ENCODE results near the gene RADIL. TPM values are rescaled to one million over a fixed set of nuclear protein-coding genes. Genes with fewer than 3 reads are reported as not detected.
A peak's percentile ranks its signal among the peaks of the same experiment; 100 is the strongest.

The RADIL gene
- total and polyA plus RNA-seq, 4 donors = 0.25 to 15.0 (median 7.5) TPM

DNA sequence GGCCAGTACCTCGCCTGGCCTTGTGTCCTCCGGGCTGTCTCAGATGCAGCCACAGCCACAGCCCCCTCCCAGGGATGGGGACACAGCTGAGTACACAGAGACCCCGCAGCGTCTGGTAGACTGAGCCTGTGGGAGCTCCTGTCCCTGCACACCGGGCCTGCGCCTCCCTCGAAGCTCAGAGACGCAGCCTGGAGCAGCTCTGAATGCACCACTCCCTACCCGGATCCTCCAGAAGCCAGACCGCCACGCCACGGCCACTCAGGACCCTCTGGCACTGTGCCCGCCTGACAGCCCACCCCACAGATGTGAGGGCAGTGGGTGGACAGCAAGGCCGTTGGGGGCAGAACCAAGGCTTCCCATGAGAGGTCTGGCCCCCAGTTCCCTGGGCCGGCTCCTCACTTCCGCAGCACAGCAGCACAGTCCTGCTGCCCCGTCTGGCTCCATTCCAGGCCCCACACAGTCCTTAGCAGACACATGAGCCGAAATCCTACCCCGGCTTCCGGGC lies 62.5 kb downstream of the RADIL start:
- Histone ChIP-seq H3K4me1 (ENCODE audit: control insufficient read depth in 1 of 2, insufficient read depth in 2 of 2, low read length in 2 of 2) (no peaks in the 10 kb centered on the region), H3K9me3 (ENCODE audit: control insufficient read depth, low read length) (no peaks in the 10 kb centered on the region), H3K4me3 (ENCODE audit: low read length in 2 of 2) (no peak overlapping the region), H3K27ac (ENCODE audit: low read depth in 1 of 2, low read length in 2 of 2) (no peak overlapping the region), H3K36me3 (ENCODE audit: control insufficient read depth in 1 of 2, insufficient read depth in 2 of 2, low read length in 1 of 2) (no peaks in the 10 kb centered on the region), H3K27me3 (ENCODE audit: control insufficient read depth in 1 of 2, insufficient read depth in 2 of 2, low read length in 1 of 2) (no peaks in the 10 kb centered on the region)
- WGBS, 2 donors = 90 to 92% methylated on average over 20 of the region's 20 CpGs
- DNase-seq (no peak), ATAC-seq (ENCODE audit: low FRiP score) (no peak)
- intact Hi-C loops (cut with DNase I) = no loop called here

DNA sequence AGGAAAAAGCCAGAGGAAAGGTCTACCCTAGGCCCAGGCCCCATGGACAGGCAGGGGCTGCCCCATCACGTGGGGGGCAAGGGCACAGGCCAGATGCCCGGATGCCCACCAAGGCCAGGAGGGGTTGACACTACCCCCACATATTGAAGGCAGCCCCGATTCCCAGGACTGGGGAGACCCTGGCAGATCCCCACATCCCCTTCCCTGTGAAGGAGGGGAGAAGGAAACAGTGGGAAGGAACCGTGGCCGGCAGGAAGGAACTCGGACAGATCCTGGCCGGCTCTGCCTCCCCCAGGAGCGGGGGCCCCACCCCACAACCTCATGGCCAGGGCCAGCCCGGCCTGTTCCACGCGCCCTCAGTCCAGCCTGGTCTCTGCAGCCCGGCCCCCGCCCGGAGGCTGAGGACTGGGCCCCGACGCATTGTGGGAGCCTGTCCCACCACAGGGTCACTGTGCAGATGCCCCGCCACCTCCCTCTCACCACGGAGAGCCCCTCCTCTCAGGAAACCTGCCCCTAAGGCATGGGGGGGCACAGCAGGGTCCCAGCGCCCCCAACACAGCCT lies 63.0 kb downstream of the RADIL start:
- no peaks in the 10 kb centered on the region for H3K36me3 ChIP-seq (ENCODE audit: control insufficient read depth in 1 of 2, insufficient read depth in 2 of 2, low read length in 1 of 2)
- DNase-seq = no peak
- no peaks in the 10 kb centered on the region for H3K9me3 ChIP-seq (ENCODE audit: control insufficient read depth, low read length)
- intact Hi-C loops (cut with DNase I) = no loop called here
- ATAC-seq (ENCODE audit: low FRiP score) = no peak
- H3K4me1 ChIP-seq (ENCODE audit: control insufficient read depth in 1 of 2, insufficient read depth in 2 of 2, low read length in 2 of 2) = no peaks in the 10 kb centered on the region
- no peaks in the 10 kb centered on the region for H3K27me3 ChIP-seq (ENCODE audit: control insufficient read depth in 1 of 2, insufficient read depth in 2 of 2, low read length in 1 of 2)
- no peak overlapping the region for H3K27ac ChIP-seq (ENCODE audit: low read depth in 1 of 2, low read length in 2 of 2)
- WGBS, 2 donors = 86 to 90% methylated on average over 14 to 19 of the region's 19 CpGs
- H3K4me3 ChIP-seq (ENCODE audit: low read length in 2 of 2) = no peak overlapping the region

GRCh38 chr7:4819560-4820404 lies 63.7 kb downstream of the RADIL start:
- peak in 1 of 2 donors; percentile 51 for DNase-seq
- no peaks in the 10 kb centered on the region for H3K36me3 ChIP-seq (ENCODE audit: control insufficient read depth in 1 of 2, insufficient read depth in 2 of 2, low read length in 1 of 2)
- H3K27me3 ChIP-seq (ENCODE audit: control insufficient read depth in 1 of 2, insufficient read depth in 2 of 2, low read length in 1 of 2) = no peaks in the 10 kb centered on the region
- intact Hi-C loops (cut with DNase I) = no loop called here
- H3K4me1 ChIP-seq (ENCODE audit: control insufficient read depth in 1 of 2, insufficient read depth in 2 of 2, low read length in 2 of 2) = no peaks in the 10 kb centered on the region
- no peak overlapping the region for H3K27ac ChIP-seq (ENCODE audit: low read depth in 1 of 2, low read length in 2 of 2)
- peak; percentile 51 for ATAC-seq (ENCODE audit: low FRiP score)
- 6 to 14% methylated on average over 38 to 39 of the region's 39 CpGs for WGBS, 2 donors
- H3K9me3 ChIP-seq (ENCODE audit: control insufficient read depth, low read length) = no peaks in the 10 kb centered on the region
- H3K4me3 ChIP-seq (ENCODE audit: low read length in 2 of 2) = no peak overlapping the region

DNA sequence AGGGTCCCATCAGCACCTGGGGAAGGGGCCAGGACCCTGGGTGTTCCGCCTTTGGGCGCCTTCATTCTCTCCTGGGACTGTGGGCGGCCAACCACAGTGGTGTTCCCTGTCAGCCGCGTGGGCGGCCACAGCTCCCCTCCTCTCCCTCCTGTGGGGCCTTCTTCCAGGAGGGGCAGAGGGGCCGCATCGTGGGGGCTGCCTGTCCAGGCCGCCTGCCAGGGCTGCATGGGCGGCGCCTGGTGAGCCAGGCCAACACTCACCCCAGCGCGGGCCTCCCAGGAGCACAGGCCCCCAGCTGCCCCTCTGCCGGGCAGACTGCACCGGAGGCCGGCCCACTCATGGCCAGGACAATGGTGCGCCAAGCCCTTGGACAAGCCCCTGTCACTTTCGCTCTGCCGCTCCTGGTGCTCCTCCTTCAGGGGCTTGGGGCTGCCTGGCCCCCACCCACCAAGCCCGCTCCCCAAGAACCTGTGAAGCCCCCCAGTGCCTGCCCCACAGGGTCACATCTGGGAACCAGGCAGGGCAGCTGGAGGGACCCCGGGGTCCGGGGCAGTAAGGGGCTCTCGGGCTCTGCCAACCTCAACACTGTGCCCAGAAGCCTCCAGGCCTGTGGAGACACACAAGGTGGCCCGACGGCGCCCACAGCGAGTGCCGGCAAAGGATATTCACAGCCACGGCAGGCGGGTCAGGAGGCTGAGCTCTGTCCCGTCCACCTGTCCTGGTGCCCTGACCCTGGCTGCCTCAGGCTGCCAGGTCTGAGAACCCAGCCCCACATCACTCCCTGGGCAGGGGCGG lies 65.3 kb downstream of the RADIL start:
- Histone ChIP-seq H3K36me3 (ENCODE audit: control insufficient read depth in 1 of 2, insufficient read depth in 2 of 2, low read length in 1 of 2) (no peaks in the 10 kb centered on the region), H3K4me1 (ENCODE audit: control insufficient read depth in 1 of 2, insufficient read depth in 2 of 2, low read length in 2 of 2) (no peaks in the 10 kb centered on the region), H3K9me3 (ENCODE audit: control insufficient read depth, low read length) (peaks cover 1% of the 10 kb centered on the region), H3K4me3 (ENCODE audit: low read length in 2 of 2) (no peak overlapping the region), H3K27ac (ENCODE audit: low read depth in 1 of 2, low read length in 2 of 2) (no peak overlapping the region), H3K27me3 (ENCODE audit: control insufficient read depth in 1 of 2, insufficient read depth in 2 of 2, low read length in 1 of 2) (no peaks in the 10 kb centered on the region)
- DNase-seq = no peak
- intact Hi-C loops (cut with DNase I) = no loop called here
- WGBS, 2 donors = 82 to 89% methylated on average over 31 to 32 of the region's 32 CpGs
- no peak for ATAC-seq (ENCODE audit: low FRiP score)

GRCh38 chr7:4817178-4817901 lies 66.2 kb downstream of the RADIL start:
- no peaks in the 10 kb centered on the region for H3K36me3 ChIP-seq (ENCODE audit: control insufficient read depth in 1 of 2, insufficient read depth in 2 of 2, low read length in 1 of 2)
- peaks cover 1% of the 10 kb centered on the region for H3K9me3 ChIP-seq (ENCODE audit: control insufficient read depth, low read length)
- no peaks in the 10 kb centered on the region for H3K4me1 ChIP-seq (ENCODE audit: control insufficient read depth in 1 of 2, insufficient read depth in 2 of 2, low read length in 2 of 2)
- ATAC-seq (ENCODE audit: low FRiP score) = no peak
- no peaks in the 10 kb centered on the region for H3K27me3 ChIP-seq (ENCODE audit: control insufficient read depth in 1 of 2, insufficient read depth in 2 of 2, low read length in 1 of 2)
- H3K27ac ChIP-seq (ENCODE audit: low read depth in 1 of 2, low read length in 2 of 2) = no peak overlapping the region
- no peak overlapping the region for H3K4me3 ChIP-seq (ENCODE audit: low read length in 2 of 2)
- intact Hi-C loops (cut with DNase I) = no loop called here
- no peak for DNase-seq
- 93 to 95% methylated on average over 38 of the region's 38 CpGs for WGBS, 2 donors

DNA sequence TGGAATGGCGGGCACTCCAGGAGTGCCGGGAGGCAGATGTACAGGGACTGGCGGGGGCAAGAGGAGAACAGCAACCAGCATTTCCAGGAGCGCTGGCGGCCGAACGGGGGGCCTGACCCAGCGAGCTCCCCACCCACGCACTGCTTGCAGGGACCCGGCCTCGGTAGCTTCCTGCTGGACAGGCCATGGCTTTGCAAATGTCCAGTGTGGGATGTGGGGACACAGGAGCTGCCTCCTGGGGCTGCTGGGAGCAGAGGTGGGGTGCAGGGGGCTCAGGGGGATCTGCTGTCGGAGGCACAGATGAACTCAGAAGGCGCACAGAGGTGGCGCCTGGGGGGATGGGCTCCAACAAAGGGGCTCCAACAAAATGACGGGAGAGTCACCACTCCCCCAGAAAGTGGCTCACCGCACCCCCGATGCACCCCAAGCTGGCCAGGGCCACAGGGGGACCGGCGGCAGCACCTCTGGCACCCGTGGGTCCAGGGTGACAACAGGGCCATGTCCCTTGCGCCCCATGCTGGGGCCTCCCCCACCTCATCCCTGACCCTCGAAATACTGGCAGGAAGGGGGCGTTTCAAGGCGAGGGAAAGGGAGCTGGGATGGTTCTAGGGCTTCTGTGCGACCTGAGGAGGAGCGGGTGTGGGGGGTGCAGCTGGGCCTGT lies 67.0 kb downstream of the RADIL start:
- H3K4me3 ChIP-seq (ENCODE audit: low read length in 2 of 2) = no peak overlapping the region
- H3K27me3 ChIP-seq (ENCODE audit: control insufficient read depth in 1 of 2, insufficient read depth in 2 of 2, low read length in 1 of 2) = no peaks in the 10 kb centered on the region
- 96 to 97% methylated on average over 26 of the region's 26 CpGs for WGBS, 2 donors
- H3K36me3 ChIP-seq (ENCODE audit: control insufficient read depth in 1 of 2, insufficient read depth in 2 of 2, low read length in 1 of 2) = no peaks in the 10 kb centered on the region
- H3K9me3 ChIP-seq (ENCODE audit: control insufficient read depth, low read length) = peaks cover 1% of the 10 kb centered on the region
- intact Hi-C loops (cut with DNase I) = no loop called here
- ATAC-seq (ENCODE audit: low FRiP score) (no peak), DNase-seq (no peak)
- H3K4me1 ChIP-seq (ENCODE audit: control insufficient read depth in 1 of 2, insufficient read depth in 2 of 2, low read length in 2 of 2) = no peaks in the 10 kb centered on the region
- no peak overlapping the region for H3K27ac ChIP-seq (ENCODE audit: low read depth in 1 of 2, low read length in 2 of 2)

GRCh38 chr7:4815609-4816418 lies 67.7 kb downstream of the RADIL start:
- no peak for ATAC-seq (ENCODE audit: low FRiP score)
- H3K4me1 ChIP-seq (ENCODE audit: control insufficient read depth in 1 of 2, insufficient read depth in 2 of 2, low read length in 2 of 2) = no peaks in the 10 kb centered on the region
- H3K4me3 ChIP-seq (ENCODE audit: low read length in 2 of 2) = no peak overlapping the region
- intact Hi-C loops (cut with DNase I) = no loop called here
- no peak overlapping the region for H3K27ac ChIP-seq (ENCODE audit: low read depth in 1 of 2, low read length in 2 of 2)
- H3K27me3 ChIP-seq (ENCODE audit: control insufficient read depth in 1 of 2, insufficient read depth in 2 of 2, low read length in 1 of 2) = no peaks in the 10 kb centered on the region
- H3K9me3 ChIP-seq (ENCODE audit: control insufficient read depth, low read length) = peaks cover 1% of the 10 kb centered on the region
- no peaks in the 10 kb centered on the region for H3K36me3 ChIP-seq (ENCODE audit: control insufficient read depth in 1 of 2, insufficient read depth in 2 of 2, low read length in 1 of 2)
- 95 to 96% methylated on average over 35 to 38 of the region's 38 CpGs for WGBS, 2 donors
- DNase-seq = no peak

Data from aorta (tissue), 5 donors.